Ectodermal cell (in vitro differentiated cells): ENCODE measurements around the gene MYL1.

Experiments used
- H3K27ac ChIP-seq: 2 replicates; pipeline ENCODE4 v1.7.0; 2013; ENCODE audit warnings: mild to moderate bottlenecking, low read depth, low read length; ENCODE audit not compliant: insufficient read depth, poor library complexity, severe bottlenecking
- H3K27me3 ChIP-seq: 2 replicates; pipeline ENCODE4 v1.7.0; 2013; ENCODE audit warnings: mild to moderate bottlenecking, low read length; ENCODE audit not compliant: insufficient read depth, control insufficient read depth, poor library complexity, severe bottlenecking
- H3K36me3 ChIP-seq: one replicate; pipeline ENCODE4 v1.7.0; 2013; ENCODE audit warnings: low read length; ENCODE audit not compliant: control insufficient read depth, insufficient read depth
- H3K4me1 ChIP-seq: one replicate; pipeline ENCODE4 v1.7.0; 2013; ENCODE audit warnings: low read length; ENCODE audit not compliant: control insufficient read depth, insufficient read depth
- H3K4me3 ChIP-seq: 2 replicates; pipeline ENCODE4 v1.7.0; 2013; ENCODE audit warnings: low read depth, low read length, control low read depth; ENCODE audit not compliant: insufficient read depth
- H3K9me3 ChIP-seq: 2 replicates; pipeline ENCODE4 v1.7.0; 2013; ENCODE audit warnings: mild to moderate bottlenecking, low read length, moderate library complexity; ENCODE audit not compliant: control insufficient read depth
- WGBS, 2 experiments: methylation state at CpG; one replicate each; pipeline ENCODE4 v1.1.7; 2013; ENCODE audit warnings: missing lambda C conversion rate in 2 of 2; 5-methylcytosine and 5-hydroxymethylcytosine counted together

MYL1 gene

GRCh38 chr2:210318486-210318885 is 3.5 kb upstream of the MYL1 start:
- Histone ChIP-seq H3K9me3 (no peaks in the 10 kb centered on the region), H3K4me1 (no peaks in the 10 kb centered on the region), H3K27ac (no peak overlapping the region), H3K27me3 (no peaks in the 10 kb centered on the region), H3K36me3 (no peaks in the 10 kb centered on the region), H3K4me3 (no peak overlapping the region)
- WGBS, 2 experiments: 91 to 100% methylated on average over 1 to 2 of the region's 2 CpGs

- Histone ChIP-seq H3K9me3 (no peaks in the 10 kb centered on the region), H3K36me3 (no peaks in the 10 kb centered on the region), H3K4me1 (no peaks in the 10 kb centered on the region), H3K27me3 (no peaks in the 10 kb centered on the region), H3K4me3 (no peak overlapping the region), H3K27ac (no peak overlapping the region)
- WGBS, 2 experiments: 0% methylated on average over 1 of the region's 1 CpG; no CpG with 5 or more reads in 1 of the 2 experiments
These were observed 4.4 kb downstream of the MYL1 start for GRCh38 chr2:210310550-210310949.

GRCh38 chr2:210309548-210310233 is 5.3 kb downstream of the MYL1 start:
- Histone ChIP-seq H3K9me3 (no peaks in the 10 kb centered on the region), H3K27ac (no peak overlapping the region), H3K36me3 (no peaks in the 10 kb centered on the region), H3K27me3 (no peaks in the 10 kb centered on the region), H3K4me3 (no peak overlapping the region), H3K4me1 (no peaks in the 10 kb centered on the region)
- WGBS, 2 experiments: 80% methylated on average over 1 of the region's 1 CpG; no CpG with 5 or more reads in 1 of the 2 experiments

GRCh38 chr2:210303498-210303897 is 11.5 kb downstream of the MYL1 start:
- Histone ChIP-seq H3K27me3 (no peaks in the 10 kb centered on the region), H3K36me3 (no peaks in the 10 kb centered on the region), H3K4me3 (no peak overlapping the region), H3K4me1 (no peaks in the 10 kb centered on the region), H3K27ac (no peak overlapping the region), H3K9me3 (no peaks in the 10 kb centered on the region)
- WGBS, 2 experiments: 91 to 92% methylated on average over 3 of the region's 3 CpGs

- H3K36me3 ChIP-seq: no peaks in the 10 kb centered on the region
- H3K9me3 ChIP-seq: no peaks in the 10 kb centered on the region
- no peaks in the 10 kb centered on the region for H3K27me3 ChIP-seq
- no peak overlapping the region for H3K27ac ChIP-seq
- 92 to 94% methylated on average over 3 of the region's 3 CpGs for WGBS, 2 experiments
- no peaks in the 10 kb centered on the region for H3K4me1 ChIP-seq
- H3K4me3 ChIP-seq: no peak overlapping the region
These were observed 12.6 kb downstream of the MYL1 start for GRCh38 chr2:210302326-210302725.

GRCh38 chr2:210299866-210300373 is 15.1 kb downstream of the MYL1 start:
- Histone ChIP-seq H3K27me3 (no peaks in the 10 kb centered on the region), H3K36me3 (no peaks in the 10 kb centered on the region), H3K27ac (no peak overlapping the region), H3K4me1 (no peaks in the 10 kb centered on the region), H3K9me3 (no peaks in the 10 kb centered on the region), H3K4me3 (no peak overlapping the region)
- WGBS, 2 experiments: 88 to 92% methylated on average over 3 of the region's 3 CpGs

- no peak overlapping the region for H3K27ac ChIP-seq
- WGBS, 2 experiments: 95 to 100% methylated on average over 1 to 2 of the region's 2 CpGs
These were observed 26.6 kb downstream of the MYL1 start for GRCh38 chr2:210288408-210288807.

GRCh38 chr2:210287301-210287700 is 27.7 kb downstream of the MYL1 start:
- Histone ChIP-seq H3K36me3 (no peaks in the 10 kb centered on the region), H3K27ac (no peak overlapping the region), H3K27me3 (no peaks in the 10 kb centered on the region), H3K4me1 (no peaks in the 10 kb centered on the region), H3K9me3 (no peaks in the 10 kb centered on the region), H3K4me3 (no peak overlapping the region)

More at GRCh38 chr2:210288408-210288807, 26.6 kb downstream of the MYL1 start:
- Histone ChIP-seq H3K36me3 (no peaks in the 10 kb centered on the region), H3K9me3 (no peaks in the 10 kb centered on the region), H3K4me3 (no peak overlapping the region), H3K27me3 (no peaks in the 10 kb centered on the region), H3K4me1 (no peaks in the 10 kb centered on the region)

- Histone ChIP-seq H3K27ac (no peak overlapping the region), H3K9me3 (no peaks in the 10 kb centered on the region), H3K27me3 (no peaks in the 10 kb centered on the region), H3K4me3 (no peak overlapping the region), H3K4me1 (no peaks in the 10 kb centered on the region), H3K36me3 (no peaks in the 10 kb centered on the region)
These were observed 28.8 kb downstream of the MYL1 start for GRCh38 chr2:210286123-210286680.

GRCh38 chr2:210277133-210277532 is 37.8 kb downstream of the MYL1 start:
- 94 to 97% methylated on average over 1 of the region's 1 CpG for WGBS, 2 experiments
- Histone ChIP-seq H3K4me1 (no peaks in the 10 kb centered on the region), H3K27ac (no peak overlapping the region), H3K36me3 (no peaks in the 10 kb centered on the region), H3K4me3 (no peak overlapping the region), H3K9me3 (no peaks in the 10 kb centered on the region), H3K27me3 (no peaks in the 10 kb centered on the region)
